GM18499 (cell line): ENCODE data around the gene PCYT1B.
"Not testable (repeated sequence)": the region's sequence is repeated elsewhere in the genome, so short reads cannot be mapped to it uniquely, and the experiment has no call there.

ENCODE experiments used
- ATAC-seq: cut with Tn5 transposase; IDR thresholded peaks from one replicate; pipeline ENCODE4 v1.9.1; 2021; ENCODE audit warnings: moderate number of reproducible peaks; ENCODE audit not compliant: insufficient read depth, unreplicated experiment

The PCYT1B gene

DNA sequence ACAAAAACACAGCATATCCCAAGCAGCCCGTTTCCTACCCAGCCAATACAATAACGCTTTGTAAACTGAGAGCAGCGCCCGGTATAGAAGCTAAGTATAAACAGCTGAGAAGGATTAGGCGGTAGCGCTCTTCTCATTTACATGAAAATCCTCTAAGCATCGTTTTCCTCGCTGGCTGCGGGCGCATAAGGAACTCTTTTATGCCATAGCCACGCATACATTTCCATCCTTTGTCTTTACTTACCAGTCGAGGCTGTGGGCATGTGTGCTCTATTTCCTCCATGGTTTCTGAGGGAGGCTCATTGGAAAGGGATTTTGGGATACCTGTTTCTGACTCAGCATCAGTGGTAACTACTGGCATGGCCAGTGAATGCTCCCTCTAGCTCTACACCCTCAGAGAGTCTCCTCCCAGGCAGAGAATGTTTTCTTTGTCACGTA is 383 bp downstream of the PCYT1B start:
- no peak for ATAC-seq

DNA sequence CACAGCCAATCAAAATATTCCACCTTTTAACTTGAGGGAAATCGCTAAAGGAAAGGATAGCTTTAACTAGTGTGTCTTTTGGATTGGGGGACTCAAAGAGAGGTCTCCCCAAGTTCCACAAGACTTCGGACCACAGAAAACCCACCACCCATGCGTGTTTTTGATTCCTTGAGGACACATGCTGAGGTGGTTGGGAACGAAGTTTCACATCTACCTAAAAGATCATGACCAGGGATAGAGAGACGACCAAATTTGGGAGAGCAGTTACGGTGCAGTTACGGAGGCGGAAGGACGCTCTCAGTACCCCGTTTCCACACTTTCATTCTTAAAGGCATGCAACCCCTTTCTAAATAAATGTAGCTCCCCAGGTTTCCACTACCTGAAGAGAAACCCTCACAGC is 1.1 kb downstream of the PCYT1B start:
- no peak for ATAC-seq

DNA sequence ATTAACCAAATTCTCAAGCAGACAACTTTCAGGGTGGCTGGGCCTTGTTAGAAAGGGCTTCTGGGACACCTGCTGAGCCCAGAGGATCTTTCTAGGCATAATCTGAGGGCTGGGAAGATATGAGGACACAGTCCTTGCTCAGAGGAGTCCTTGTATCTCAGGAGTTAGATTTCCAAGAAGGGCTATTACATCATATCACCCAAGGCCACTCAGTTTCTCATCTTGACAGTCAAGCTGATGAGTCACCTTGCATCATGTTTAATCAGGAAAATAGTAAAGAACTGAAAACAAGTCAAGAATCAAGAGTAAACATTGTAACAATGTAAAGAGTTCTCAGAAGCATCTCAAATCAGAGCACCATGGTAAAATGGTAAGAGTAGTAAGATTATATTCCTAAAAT is 4.0 kb downstream of the PCYT1B start:
- ATAC-seq, result no peak

DNA sequence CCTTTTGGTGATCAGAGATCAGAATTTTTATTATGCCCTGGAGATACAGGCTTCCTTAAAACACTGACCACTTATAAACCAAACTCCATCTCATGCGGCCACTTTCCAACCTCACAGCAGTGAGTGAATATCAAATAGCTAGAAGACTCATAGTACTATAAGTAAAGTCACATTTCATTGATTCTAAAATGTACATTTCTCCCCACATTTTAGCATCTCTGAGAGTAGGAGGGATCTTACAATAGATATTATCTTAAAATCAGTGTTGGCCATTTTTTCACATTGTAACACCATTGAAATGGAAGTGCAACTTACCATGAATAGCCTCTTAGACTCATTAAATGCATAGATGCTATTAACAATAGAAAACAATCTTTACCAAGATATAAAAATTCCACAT is 17.4 kb downstream of the PCYT1B start:
- no peak for ATAC-seq

DNA sequence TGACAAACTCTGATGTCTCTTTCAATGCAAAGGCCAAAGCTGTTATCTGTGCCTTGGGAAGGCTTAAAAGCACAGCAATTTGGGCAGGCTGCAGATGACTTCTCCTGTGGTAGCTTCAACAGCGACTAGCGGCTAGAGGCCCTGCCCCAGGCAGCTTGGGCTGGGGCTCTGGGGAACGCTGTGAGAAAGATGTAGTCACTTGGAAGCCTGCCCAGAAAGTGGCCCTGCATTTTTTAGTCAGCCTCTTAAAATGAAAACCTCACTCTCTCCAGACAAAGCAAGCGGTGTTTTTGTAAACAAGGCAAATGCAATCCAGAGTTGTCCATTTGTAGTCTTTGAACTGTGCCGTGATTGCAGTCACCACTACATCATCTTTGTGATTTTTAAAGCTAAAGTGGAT is 27.5 kb downstream of the PCYT1B start:
- no peak for ATAC-seq

DNA sequence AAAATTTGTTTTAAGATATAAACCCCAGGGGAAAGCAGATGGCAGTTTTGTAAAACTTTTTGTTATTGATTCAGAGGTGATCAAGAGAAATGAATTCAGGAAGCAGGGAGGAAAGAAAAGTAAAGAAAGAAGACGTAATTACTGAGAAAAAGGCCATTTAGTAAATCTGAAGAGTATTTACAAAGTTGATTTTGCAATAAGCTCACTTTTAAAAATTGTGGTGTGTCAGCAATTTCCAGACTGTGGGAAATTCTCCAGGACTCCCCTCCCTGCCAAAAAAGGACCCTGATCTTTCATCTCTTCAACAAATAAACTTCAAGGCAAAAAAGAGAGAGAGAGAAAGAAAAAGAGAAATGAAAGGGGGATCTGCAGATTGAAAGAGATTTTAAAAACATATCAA is 36.6 kb downstream of the PCYT1B start:
- ATAC-seq, result no peak

DNA sequence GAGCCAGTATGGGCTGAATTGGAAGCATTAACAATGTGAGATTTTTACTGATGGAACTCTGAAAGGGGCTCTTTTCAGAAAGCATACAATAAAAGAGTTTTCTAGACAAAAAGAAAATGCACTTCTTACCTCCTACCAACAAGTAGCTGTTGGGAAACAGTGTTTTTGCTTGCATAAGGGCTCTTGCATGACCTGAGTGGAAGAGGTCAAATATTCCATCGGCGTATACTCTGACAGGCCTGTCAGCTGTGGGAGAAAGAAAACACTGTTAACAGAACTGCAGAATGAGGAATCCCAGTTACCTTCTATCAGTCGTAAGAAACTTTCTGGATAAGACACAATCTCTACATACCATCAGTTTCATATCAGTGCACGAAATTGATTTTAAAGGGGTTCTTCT is 39.5 kb downstream of the PCYT1B start:
- no peak for ATAC-seq

DNA sequence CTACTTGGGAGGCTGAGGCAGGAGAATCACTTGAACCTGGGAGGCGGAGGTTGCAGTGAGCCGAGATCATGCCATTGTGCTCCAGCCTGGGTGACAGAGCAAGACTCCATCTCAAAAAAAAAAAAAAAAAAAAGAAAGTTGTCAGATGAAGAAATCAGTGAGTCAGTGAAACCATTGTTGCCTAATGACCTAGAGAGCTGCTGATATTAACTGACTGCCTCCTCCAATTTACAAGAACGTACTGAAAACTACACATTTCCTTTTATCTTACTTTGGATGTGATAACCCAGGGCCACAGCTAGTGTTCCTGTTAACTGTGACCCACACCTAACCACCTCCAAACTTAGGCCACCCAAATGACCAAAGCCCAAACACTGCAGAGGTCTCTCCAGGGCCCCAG is 41.2 kb downstream of the PCYT1B start:
- ATAC-seq, result not testable (repeated sequence)

DNA sequence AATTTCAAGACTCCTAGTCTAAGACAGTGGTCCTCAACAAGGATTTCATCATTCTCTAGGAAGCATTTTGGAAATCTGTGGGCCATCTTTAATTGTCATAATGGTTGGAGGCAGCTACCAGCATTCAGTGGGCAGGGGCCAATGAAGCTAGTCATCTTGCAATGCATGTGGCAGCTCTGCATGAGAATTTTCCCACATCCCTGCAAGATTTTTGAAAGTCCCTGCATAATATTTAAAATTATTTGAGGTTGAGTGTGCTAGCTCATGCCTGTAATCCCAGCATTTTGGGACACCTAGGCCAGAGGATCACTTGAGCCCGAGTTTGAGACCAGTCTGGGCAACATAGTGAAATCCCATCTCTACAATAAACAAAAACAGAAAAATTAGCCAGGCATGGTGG is 44.0 kb downstream of the PCYT1B start:
- no peak for ATAC-seq

DNA sequence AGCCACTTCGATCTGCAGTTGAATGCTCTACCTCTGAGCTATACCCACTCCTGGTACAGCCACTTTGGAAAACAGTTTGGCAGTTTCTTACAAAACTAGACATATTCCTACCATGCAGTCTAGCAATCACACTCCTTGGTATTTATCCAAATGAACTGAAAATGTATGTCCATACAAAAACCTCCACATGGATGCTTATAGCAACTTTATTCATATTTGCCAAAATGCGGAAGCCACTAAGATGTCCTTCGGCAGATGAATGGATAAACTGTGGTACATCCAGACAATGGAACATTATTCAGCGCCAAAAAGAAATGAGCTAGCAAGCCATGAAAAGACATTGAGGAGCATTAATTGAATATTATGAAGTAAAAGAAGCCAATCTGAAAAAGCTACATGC is 45.3 kb downstream of the PCYT1B start:
- no peak for ATAC-seq

DNA sequence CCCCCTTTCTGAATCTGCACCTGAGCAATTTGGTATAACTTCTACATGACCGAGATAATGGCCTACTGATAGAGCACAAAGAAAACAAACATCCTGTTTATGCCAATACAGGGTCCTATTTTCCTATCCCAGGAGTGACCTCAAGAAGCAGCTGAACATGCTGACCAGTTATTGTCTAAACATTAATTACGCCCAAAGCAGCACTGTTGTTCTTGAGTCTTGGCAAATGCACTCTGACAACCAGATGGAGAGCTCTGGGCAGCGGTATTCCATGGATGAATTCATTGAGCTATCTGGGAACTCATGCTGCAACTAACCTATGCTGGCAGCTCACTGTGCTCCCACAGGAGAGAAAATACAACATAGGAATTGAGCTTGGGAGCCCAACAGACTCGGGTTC is 52.6 kb downstream of the PCYT1B start:
- no peak for ATAC-seq

DNA sequence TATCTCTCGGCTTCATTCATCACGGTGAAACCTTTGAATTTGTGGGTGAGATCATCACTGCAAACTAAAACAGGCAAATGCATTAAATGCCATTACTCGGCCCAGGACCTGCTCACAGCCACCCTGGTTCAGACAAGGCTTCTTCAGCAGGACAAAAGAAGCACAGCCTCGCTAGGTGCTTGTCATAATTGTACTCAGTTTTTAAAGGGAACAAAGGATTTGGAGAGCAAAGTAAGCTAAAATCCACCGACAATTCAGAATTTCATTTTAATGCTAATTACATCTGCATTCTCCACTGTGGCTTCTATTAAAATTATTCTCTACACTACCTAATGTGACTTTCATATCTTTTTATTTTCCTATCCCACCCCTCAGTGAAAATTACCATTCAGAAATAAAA is 57.0 kb downstream of the PCYT1B start:
- ATAC-seq, result no peak

DNA sequence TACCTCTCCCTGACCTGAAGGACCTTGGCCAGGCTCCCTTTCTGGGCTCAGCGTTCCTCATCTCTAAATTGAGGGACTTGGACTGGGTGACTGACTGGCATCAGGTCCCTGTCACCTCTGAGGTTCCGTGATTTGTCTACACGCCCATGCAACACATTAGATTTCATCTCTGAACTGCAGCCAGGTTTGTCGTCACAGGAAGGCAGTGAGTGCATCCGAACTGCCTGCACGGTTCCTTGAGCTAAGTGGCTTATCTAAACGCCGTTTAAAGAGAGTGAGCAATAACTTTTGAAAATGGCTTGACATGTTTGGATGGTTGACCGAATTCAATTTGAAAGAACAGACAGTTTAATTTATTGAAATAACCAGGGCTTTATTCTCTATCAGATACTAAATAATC is 70.1 kb downstream of the PCYT1B start:
- ATAC-seq, result no peak

DNA sequence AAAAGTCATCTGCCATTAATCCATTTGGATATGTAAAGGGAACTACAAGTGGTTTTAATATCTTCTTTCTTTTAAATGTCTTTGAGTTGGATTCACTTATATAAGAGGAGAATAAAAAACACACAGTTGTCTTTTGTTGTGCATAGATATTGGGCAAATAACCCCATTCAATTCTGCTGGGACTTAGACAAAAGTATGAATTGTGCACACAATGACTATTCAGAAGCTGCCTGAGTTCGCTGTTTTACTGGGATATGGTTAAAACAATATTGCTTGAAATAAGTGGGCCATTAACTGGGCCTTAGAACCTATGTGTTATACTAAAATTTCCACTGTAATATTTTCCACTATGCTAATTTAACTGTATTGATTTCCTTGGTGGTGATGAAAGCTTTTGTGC is 71.7 kb downstream of the PCYT1B start:
- no peak for ATAC-seq

DNA sequence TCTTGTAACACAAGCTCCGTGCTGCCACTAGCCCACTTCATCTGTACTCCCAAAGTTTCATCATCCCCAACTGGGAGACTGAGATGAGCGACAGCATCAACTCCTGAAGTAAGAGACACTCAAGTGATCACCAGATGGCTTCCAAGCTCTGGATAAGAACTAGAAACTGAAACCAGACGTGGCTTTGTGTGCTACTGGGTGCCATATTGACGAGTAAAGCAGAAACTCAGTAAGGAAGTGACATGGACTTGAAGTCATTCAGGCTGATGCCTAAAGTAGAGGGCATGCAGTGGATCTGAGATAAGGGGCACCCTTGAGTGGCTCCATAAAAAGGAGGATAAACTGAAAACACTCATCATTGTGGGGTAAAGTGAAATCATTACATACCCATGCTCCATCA is 72.4 kb downstream of the PCYT1B start:
- no peak for ATAC-seq

DNA sequence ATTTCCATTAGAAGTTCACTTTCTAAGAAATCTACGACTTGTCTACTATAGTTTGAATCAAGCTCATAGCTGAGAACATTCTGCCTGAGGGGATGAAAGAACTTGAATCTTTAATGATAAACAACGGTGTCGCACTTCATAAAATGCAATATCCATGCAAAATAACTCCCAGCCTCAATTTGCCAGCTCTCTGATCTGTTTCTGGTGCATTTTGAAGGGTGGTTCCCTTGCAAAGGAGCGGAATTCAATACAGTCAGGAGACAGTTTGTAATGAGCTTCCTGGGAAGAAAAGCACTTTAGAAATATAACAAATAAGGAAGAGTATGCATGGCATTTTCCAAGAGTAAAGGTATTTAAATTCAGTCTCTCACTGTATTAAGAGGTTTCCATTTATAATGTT is 80.0 kb downstream of the PCYT1B start:
- ATAC-seq, result no peak

DNA sequence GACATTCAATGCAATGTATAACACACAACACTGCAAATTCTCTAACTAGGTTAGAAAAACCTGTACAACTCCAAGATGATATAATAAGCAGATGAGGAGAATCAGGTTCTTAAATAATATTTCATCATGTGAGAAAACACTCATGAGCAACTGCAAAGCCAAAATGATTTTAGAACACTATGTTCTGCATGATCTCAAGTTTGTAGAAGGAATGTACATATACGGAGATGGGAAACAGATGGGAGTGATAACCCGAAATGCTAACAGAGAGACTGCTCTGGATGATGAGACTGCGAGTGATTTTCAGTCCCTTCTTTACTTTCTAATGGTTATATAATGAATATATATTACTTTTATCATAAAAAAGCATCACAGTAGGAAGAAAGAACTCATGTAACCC is 80.9 kb downstream of the PCYT1B start:
- ATAC-seq, result no peak

DNA sequence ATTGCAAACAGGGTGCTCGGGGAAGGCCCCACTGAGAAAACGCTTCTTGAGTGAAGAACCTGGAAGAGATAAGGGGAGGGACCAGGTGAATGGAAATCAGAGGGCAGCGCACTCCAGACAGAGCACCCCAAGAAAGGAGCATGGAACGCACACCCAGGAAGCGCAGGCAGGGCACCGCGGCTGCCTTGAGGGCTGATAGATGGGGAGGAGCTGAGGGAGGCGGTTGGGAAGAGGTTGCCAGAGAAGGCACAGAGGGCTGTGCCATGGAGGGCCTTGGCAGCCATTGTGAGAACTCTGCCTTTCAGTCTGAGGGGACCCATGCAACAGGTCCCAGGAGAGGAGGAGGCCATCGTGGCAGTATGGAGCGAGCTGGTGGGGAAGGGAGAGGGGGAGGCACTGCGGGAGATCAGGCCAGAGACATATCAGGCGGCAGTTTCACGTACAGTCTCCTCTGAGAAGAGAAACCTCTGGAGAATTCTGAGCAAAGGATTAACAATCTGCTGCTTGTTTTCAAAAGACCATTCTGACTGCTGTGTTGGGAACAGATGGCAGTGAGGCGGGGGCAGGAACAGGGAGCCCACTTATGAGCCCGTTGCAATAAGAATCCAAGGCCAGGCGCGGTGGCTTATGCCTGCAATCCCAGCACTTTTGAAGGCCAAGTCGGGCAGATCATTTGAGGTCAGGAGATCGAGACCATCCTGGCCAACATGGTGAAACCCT is 83.7 kb downstream of the PCYT1B start:
- ATAC-seq, result no peak

DNA sequence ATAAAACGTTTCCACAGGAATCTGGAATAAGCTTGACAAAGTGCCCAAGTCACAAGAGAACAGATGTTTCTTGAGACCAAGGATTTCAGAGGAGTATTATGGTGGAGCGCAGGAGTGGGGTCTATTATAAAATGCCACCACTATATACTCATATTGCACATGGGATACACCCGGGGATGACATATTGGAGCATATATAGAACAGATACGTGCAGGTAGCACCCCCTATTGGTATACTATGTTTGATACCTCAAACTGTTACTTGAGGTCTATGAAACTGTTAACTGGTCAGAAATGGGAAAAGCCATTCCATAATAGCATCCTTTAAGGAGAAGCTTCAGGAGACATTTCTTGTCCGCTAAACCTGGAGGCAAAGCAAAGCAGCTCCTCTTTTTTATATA is 86.0 kb downstream of the PCYT1B start:
- no peak for ATAC-seq

DNA sequence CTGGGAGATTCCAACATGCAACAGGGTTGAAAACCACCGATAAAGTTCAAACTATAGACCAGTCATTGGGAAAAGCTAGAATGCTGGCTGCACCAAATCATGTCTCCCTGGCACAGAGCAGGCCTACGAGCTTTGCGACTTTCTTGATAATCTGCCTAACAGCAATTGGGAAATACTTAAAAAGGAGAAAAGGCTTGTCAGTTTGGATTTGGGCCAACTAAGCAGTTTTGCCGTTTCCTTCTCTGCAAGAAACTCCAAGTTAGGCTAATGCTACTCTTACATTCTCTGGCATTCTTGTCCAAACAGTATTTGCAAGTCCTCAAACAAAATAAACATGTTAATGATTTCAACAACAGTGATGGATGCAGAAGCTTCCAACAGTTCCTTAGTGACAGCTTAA is 94.1 kb downstream of the PCYT1B start:
- ATAC-seq, result no peak

DNA sequence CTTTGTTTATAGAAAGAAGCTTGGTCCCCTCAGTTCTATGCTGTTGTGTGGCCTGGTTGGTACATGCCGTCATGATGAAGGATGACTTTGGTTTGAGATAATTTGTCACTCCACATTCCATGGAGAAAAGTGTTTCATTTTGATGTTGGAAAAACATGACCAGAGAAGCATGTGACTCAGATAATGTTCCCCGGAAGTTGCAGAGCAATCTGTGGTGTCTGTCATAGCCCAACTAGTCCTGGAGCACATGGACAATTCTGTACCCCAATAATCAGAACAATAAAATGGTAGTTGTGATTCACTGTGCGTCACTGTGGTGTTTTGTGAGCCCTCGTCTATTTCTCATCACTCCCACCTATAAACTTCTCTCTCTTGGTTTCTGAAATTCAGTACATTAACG is 97.0 kb downstream of the PCYT1B start:
- no peak for ATAC-seq

DNA sequence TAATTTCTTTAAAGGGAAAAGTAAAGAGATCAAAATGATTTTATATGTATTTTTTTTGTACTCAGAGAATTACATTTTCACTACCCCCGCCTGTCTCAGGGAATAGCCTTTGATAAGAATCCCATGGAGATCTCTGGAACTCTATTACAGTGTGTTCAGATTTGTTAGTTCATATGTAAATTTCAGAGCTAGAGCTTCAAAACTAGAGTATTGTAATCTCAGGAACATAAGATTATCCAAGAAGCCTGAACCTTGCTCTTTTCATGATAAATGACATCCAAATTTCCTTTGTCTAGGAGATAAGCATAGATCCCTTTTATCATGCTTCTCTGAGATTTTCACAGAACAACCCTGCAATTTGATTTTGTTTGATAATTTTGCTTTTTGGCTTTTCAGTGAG is 99.2 kb downstream of the PCYT1B start:
- no peak for ATAC-seq

DNA sequence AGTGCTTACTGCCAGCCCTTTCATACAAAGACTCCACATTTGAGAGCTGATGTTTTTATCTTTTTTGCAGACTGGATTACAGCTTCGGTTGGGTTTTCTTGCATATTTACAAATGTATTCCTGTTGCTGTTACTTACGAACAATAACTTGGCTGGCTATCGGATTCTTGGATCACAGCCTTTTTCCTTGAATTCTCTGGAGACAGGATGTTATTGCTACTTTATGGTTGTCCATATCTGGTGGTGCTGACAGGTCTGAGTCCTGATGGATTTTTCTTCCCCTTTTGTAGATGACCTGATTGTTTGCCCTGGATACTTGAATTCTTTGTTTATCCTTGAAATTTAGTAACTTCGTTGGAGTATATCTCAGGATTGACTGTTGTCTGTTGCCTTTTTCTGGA is 104.4 kb downstream of the PCYT1B start:
- no peak for ATAC-seq
